Measurements from ENCODE around the gene EPM2AIP1. TPM values are rescaled to one million over a fixed set of nuclear protein-coding genes. Genes with fewer than 3 reads are reported as not detected.

Gene EPM2AIP1
- total and polyA plus RNA-seq, 9 of the 15 experiments (the other 6 are each of a cell fraction or from before 2014, with no cell fraction given) = 6.7 to 44.8 (median 25.2) TPM

GRCh38 chr3:36954452-36955134 is 38.3 kb downstream of the EPM2AIP1 start (continued):
- TF ChIP-seq PRDM10 (IDR thresholded peaks at IDR 0.05; ENCODE audit: partially characterized antibody) = peak; percentile 43
- no peak for TF ChIP-seq ZNF217 (CRISPR knock-in tag; IDR thresholded peaks at IDR 0.05)
- no peak for TF ChIP-seq STAT6 (CRISPR knock-in tag; IDR thresholded peaks at IDR 0.05)
- peak; percentile 70 for TF ChIP-seq NFIC (IDR thresholded peaks at IDR 0.05)
- TF ChIP-seq NKRF (IDR thresholded peaks at IDR 0.05; ENCODE audit: borderline replicate concordance) = no peak
- no peak for TF ChIP-seq XRCC4 (IDR thresholded peaks at IDR 0.05; ENCODE audit: extremely low read depth, insufficient read depth, insufficient read length)
- no peak for TF ChIP-seq CBX5 (IDR thresholded peaks at IDR 0.05; ENCODE audit: borderline replicate concordance, low read depth)
- no peak for TF ChIP-seq E2F3 (CRISPR knock-in tag; IDR thresholded peaks at IDR 0.05)
- no peak for TF ChIP-seq ZBTB49 (CRISPR knock-in tag; IDR thresholded peaks at IDR 0.05; ENCODE audit: borderline replicate concordance)
- no peak for TF ChIP-seq MAFF (IDR thresholded peaks at IDR 0.05; ENCODE audit: low read length)
- no peak for TF ChIP-seq ZNF165 (CRISPR knock-in tag; IDR thresholded peaks at IDR 0.05; ENCODE audit: borderline replicate concordance)
- no peak for TF ChIP-seq SRSF9 (IDR thresholded peaks at IDR 0.05; ENCODE audit: borderline replicate concordance, low read depth, low read length)
- no peak for TF ChIP-seq NCOA4 (IDR thresholded peaks at IDR 0.05; ENCODE audit: partially characterized antibody)
- TF ChIP-seq, protein P1, sequence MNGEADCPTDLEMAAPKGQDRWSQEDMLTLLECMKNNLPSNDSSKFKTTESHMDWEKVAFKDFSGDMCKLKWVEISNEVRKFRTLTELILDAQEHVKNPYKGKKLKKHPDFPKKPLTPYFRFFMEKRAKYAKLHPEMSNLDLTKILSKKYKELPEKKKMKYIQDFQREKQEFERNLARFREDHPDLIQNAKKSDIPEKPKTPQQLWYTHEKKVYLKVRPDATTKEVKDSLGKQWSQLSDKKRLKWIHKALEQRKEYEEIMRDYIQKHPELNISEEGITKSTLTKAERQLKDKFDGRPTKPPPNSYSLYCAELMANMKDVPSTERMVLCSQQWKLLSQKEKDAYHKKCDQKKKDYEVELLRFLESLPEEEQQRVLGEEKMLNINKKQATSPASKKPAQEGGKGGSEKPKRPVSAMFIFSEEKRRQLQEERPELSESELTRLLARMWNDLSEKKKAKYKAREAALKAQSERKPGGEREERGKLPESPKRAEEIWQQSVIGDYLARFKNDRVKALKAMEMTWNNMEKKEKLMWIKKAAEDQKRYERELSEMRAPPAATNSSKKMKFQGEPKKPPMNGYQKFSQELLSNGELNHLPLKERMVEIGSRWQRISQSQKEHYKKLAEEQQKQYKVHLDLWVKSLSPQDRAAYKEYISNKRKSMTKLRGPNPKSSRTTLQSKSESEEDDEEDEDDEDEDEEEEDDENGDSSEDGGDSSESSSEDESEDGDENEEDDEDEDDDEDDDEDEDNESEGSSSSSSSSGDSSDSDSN (IDR thresholded peaks at IDR 0.05; ENCODE audit: borderline replicate concordance in 1 of 2, low read depth in 2 of 2, low read length in 2 of 2) = no peak
